ENCODE measurements around the gene CDC42EP3.

CDC42EP3 gene

GRCh38 chr2:37614061-37614738 lies 57.2 kb downstream of the CDC42EP3 start:
- Histone ChIP-seq H3K36me3 (no peaks in the 10 kb centered on the region), H3K4me3 (ENCODE audit: low read depth, low read length) (no peak overlapping the region), H3K9me3 (no peaks in the 10 kb centered on the region; the same call in 1 of the 2 replicates), H3K27me3 (no peaks in the 10 kb centered on the region), H3K4me1 (peaks cover 6% of the 10 kb centered on the region)
- no peak for TF ChIP-seq CTCF (IDR thresholded peaks at IDR 0.05; ENCODE audit: low read depth, low read length)
- DNase-seq: peak; percentile 22

GRCh38 chr2:37612382-37612781 lies 59.1 kb downstream of the CDC42EP3 start:
- Histone ChIP-seq H3K4me1 (peaks cover 6% of the 10 kb centered on the region), H3K4me3 (ENCODE audit: low read depth, low read length) (no peak overlapping the region), H3K9me3 (no peaks in the 10 kb centered on the region; the same call in 1 of the 2 replicates), H3K27me3 (no peaks in the 10 kb centered on the region), H3K36me3 (no peaks in the 10 kb centered on the region)
- TF ChIP-seq CTCF (IDR thresholded peaks at IDR 0.05; ENCODE audit: low read depth, low read length): no peak
- no peak for DNase-seq

GRCh38 chr2:37610638-37611289 lies 60.7 kb downstream of the CDC42EP3 start:
- Histone ChIP-seq H3K4me1 (peaks cover 6% of the 10 kb centered on the region), H3K4me3 (ENCODE audit: low read depth, low read length) (no peak overlapping the region), H3K9me3 (no peaks in the 10 kb centered on the region; the same call in none of the 2 replicates), H3K36me3 (no peaks in the 10 kb centered on the region), H3K27me3 (no peaks in the 10 kb centered on the region)
- DNase-seq: no peak
- no peak for TF ChIP-seq CTCF (IDR thresholded peaks at IDR 0.05; ENCODE audit: low read depth, low read length)

GRCh38 chr2:37609782-37610181 lies 61.7 kb downstream of the CDC42EP3 start:
- H3K27me3 ChIP-seq: no peaks in the 10 kb centered on the region
- peaks cover 6% of the 10 kb centered on the region for H3K4me1 ChIP-seq
- no peaks in the 10 kb centered on the region; the same call in none of the 2 replicates for H3K9me3 ChIP-seq
- H3K4me3 ChIP-seq (ENCODE audit: low read depth, low read length): no peak overlapping the region
- no peak for DNase-seq
- no peaks in the 10 kb centered on the region for H3K36me3 ChIP-seq
- no peak for TF ChIP-seq CTCF (IDR thresholded peaks at IDR 0.05; ENCODE audit: low read depth, low read length)

GRCh38 chr2:37604716-37605115 lies 66.7 kb downstream of the CDC42EP3 start:
- TF ChIP-seq CTCF (IDR thresholded peaks at IDR 0.05; ENCODE audit: low read depth, low read length): no peak
- no peak for DNase-seq
- Histone ChIP-seq H3K27me3 (no peaks in the 10 kb centered on the region), H3K4me3 (ENCODE audit: low read depth, low read length) (no peak overlapping the region), H3K36me3 (no peaks in the 10 kb centered on the region), H3K9me3 (no peaks in the 10 kb centered on the region; the same call in none of the 2 replicates), H3K4me1 (no peaks in the 10 kb centered on the region)

GRCh38 chr2:37602702-37603101 lies 68.7 kb downstream of the CDC42EP3 start:
- no peak for TF ChIP-seq CTCF (IDR thresholded peaks at IDR 0.05; ENCODE audit: low read depth, low read length)
- no peaks in the 10 kb centered on the region for H3K36me3 ChIP-seq
- H3K27me3 ChIP-seq: no peaks in the 10 kb centered on the region
- no peak overlapping the region for H3K4me3 ChIP-seq (ENCODE audit: low read depth, low read length)
- no peaks in the 10 kb centered on the region; the same call in 1 of the 2 replicates for H3K9me3 ChIP-seq
- no peak for DNase-seq
- no peaks in the 10 kb centered on the region for H3K4me1 ChIP-seq

Measured in BE2C (cell line).